ENCODE data around the gene BICC1. TPM values are rescaled to one million over a fixed set of nuclear protein-coding genes. Genes with fewer than 3 reads are reported as not detected.

BICC1 gene
- total RNA-seq, 1 experiment from 2014 or later = 118 TPM

GRCh38 chr10:58573144-58573543, 60.5 kb downstream of the BICC1 start:
- no peak for TF ChIP-seq CTCF (IDR thresholded peaks at IDR 0.05; ENCODE audit: insufficient read depth in 1 of 2, low read depth in 1 of 2, low read length in 1 of 2, severe bottlenecking in 1 of 2, unreplicated experiment in 1 of 2)
- peaks cover 37% of the 10 kb centered on the region for H3K9me3 Mint-ChIP-seq (ENCODE audit: unreplicated experiment)
- BruUV-seq (replicated peaks) = no TSS peak
- DNase-seq = no peak
- H3K27me3 ChIP-seq (replicated peaks; ENCODE audit: control insufficient read depth, insufficient read depth, low read length) = no peaks in the 10 kb centered on the region
- peaks cover 1% of the 10 kb centered on the region; the same call in 1 of the 2 replicates for H3K36me3 ChIP-seq (ENCODE audit: control insufficient read depth, insufficient read depth, low read length)
- H3K4me1 ChIP-seq = peaks cover 24% of the 10 kb centered on the region
- POLR2A ChIA-PET = no interaction called here
- H3K27me3 Mint-ChIP-seq (ENCODE audit: insufficient read depth, unreplicated experiment) = no peaks in the 10 kb centered on the region
- CTCF ChIA-PET = no interaction called here
- H3K4me3 Mint-ChIP-seq (ENCODE audit: unreplicated experiment) = no peak overlapping the region
- H3K9me3 ChIP-seq = peaks cover 6% of the 10 kb centered on the region
- H3K27ac Mint-ChIP-seq (ENCODE audit: unreplicated experiment) = peak overlapping the region; percentile 25
- H3K4me3 ChIP-seq (ENCODE audit: low read depth, low read length) = no peak overlapping the region
- peaks cover 47% of the 10 kb centered on the region for H3K4me1 Mint-ChIP-seq (ENCODE audit: low read depth, unreplicated experiment)
- H3K36me3 Mint-ChIP-seq (ENCODE audit: insufficient read depth, unreplicated experiment) = peaks cover 58% of the 10 kb centered on the region
- intact Hi-C loops (cut with micrococcal nuclease; ENCODE audit: unreplicated experiment) = no loop called here

GRCh38 chr10:58574058-58574457, 61.4 kb downstream of the BICC1 start:
- Mint-ChIP-seq H3K27ac (ENCODE audit: unreplicated experiment) (peak overlapping the region; percentile 62), H3K27me3 (ENCODE audit: insufficient read depth, unreplicated experiment) (no peaks in the 10 kb centered on the region), H3K36me3 (ENCODE audit: insufficient read depth, unreplicated experiment) (peaks cover 53% of the 10 kb centered on the region), H3K9me3 (ENCODE audit: unreplicated experiment) (peaks cover 31% of the 10 kb centered on the region), H3K4me3 (ENCODE audit: unreplicated experiment) (no peak overlapping the region), H3K4me1 (ENCODE audit: low read depth, unreplicated experiment) (peaks cover 54% of the 10 kb centered on the region)
- H3K4me1 ChIP-seq = peaks cover 33% of the 10 kb centered on the region
- DNase-seq = no peak
- BruUV-seq (replicated peaks) = no TSS peak
- H3K4me3 ChIP-seq (ENCODE audit: low read depth, low read length) = no peak overlapping the region
- peaks cover under 1% of the 10 kb centered on the region for H3K9me3 ChIP-seq
- no peak for TF ChIP-seq CTCF (IDR thresholded peaks at IDR 0.05; ENCODE audit: insufficient read depth in 1 of 2, low read depth in 1 of 2, low read length in 1 of 2, severe bottlenecking in 1 of 2, unreplicated experiment in 1 of 2)
- ChIA-PET CTCF (no interaction called here), POLR2A (no interaction called here)
- intact Hi-C loops (cut with micrococcal nuclease; ENCODE audit: unreplicated experiment) = no loop called here
- H3K36me3 ChIP-seq (ENCODE audit: control insufficient read depth, insufficient read depth, low read length) = no peaks in the 10 kb centered on the region; the same call in 1 of the 2 replicates
- H3K27me3 ChIP-seq (replicated peaks; ENCODE audit: control insufficient read depth, insufficient read depth, low read length) = no peaks in the 10 kb centered on the region

DNA sequence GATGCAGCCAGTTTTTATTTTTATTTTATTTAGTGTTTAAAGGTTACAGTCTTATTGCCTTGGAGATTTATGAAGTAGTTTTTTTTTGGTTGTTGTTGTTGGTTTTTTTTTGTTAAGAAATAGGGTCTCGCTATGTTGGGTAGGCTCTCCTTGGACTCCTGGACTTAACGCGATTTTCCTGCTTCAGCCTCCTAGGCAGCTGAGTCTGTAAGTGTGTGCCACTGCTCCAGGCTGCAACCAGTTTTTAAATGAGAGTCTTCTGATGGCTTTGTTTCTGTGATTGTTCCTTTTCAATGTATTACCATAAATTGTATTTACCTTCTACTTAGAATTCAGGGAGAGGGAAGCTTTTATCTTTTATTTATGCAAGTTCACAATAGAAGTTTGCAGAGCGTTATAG, 62.8 kb downstream of the BICC1 start:
- peak overlapping the region; percentile 40 for H3K27ac Mint-ChIP-seq (ENCODE audit: unreplicated experiment)
- no peaks in the 10 kb centered on the region; the same call in none of the 2 replicates for H3K9me3 ChIP-seq
- intact Hi-C loops (cut with micrococcal nuclease; ENCODE audit: unreplicated experiment) = no loop called here
- DNase-seq = no peak
- H3K36me3 ChIP-seq (ENCODE audit: control insufficient read depth, insufficient read depth, low read length) = no peaks in the 10 kb centered on the region
- POLR2A ChIA-PET = no interaction called here
- CTCF ChIA-PET = no interaction called here
- no peaks in the 10 kb centered on the region for H3K27me3 ChIP-seq (replicated peaks; ENCODE audit: control insufficient read depth, insufficient read depth, low read length)
- BruUV-seq (replicated peaks) = no TSS peak
- H3K27me3 Mint-ChIP-seq (ENCODE audit: insufficient read depth, unreplicated experiment) = no peaks in the 10 kb centered on the region
- TF ChIP-seq CTCF (IDR thresholded peaks at IDR 0.05; ENCODE audit: insufficient read depth in 1 of 2, low read depth in 1 of 2, low read length in 1 of 2, severe bottlenecking in 1 of 2, unreplicated experiment in 1 of 2) = no peak
- H3K4me3 ChIP-seq (ENCODE audit: low read depth, low read length) = no peak overlapping the region
- peaks cover 45% of the 10 kb centered on the region for H3K36me3 Mint-ChIP-seq (ENCODE audit: insufficient read depth, unreplicated experiment)
- peaks cover 37% of the 10 kb centered on the region for H3K4me1 ChIP-seq
- H3K4me1 Mint-ChIP-seq (ENCODE audit: low read depth, unreplicated experiment) = peaks cover 54% of the 10 kb centered on the region
- no peak overlapping the region for H3K4me3 Mint-ChIP-seq (ENCODE audit: unreplicated experiment)
- peaks cover 30% of the 10 kb centered on the region for H3K9me3 Mint-ChIP-seq (ENCODE audit: unreplicated experiment)
